ENCODE measurements around the gene C2CD3.
"Not testable (repeated sequence)": the region's sequence is repeated elsewhere in the genome, so short reads cannot be mapped to it uniquely, and the experiment has no call there.

- TF ChIP-seq CTCF (IDR thresholded peaks at IDR 0.05); POLR2AphosphoS5 (IDR thresholded peaks at IDR 0.05; ENCODE audit: insufficient read depth in 1 of 2, low read depth in 1 of 2): not testable (repeated sequence)
These were observed 185.1 kb downstream of the C2CD3 start for GRCh38 chr11:73985661-73986060.
